ENCODE measurements around the gene PUS1. TPM values are rescaled to one million over a fixed set of nuclear protein-coding genes. Genes with fewer than 3 reads are reported as not detected.

Gene PUS1
- total and polyA plus RNA-seq, 8 donors: 11.3 to 30.1 (median 16.8) TPM

DNA sequence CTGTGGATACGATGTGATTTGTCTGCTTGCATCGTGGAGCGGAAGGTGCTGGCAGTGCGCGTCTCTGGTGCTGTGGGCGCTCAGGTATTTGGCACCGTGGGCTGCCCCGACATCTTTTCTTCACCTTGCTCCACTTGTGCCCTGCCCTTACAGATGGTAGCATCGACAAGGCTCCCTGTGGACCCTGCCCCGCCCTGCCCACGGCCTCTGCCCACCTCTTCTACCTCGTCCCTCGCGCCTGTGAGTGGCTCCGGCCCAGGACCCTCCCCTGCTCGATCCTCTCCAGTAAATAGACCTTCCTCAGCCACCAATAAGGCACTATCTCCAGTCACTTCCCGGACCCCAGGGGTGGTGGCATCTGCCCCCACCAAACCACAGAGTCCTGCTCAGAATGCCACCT is 57.3 kb downstream of the PUS1 start:
- Histone ChIP-seq H3K27ac (no peak overlapping the region), H3K4me3 (no peak overlapping the region), H3K27me3 (no peaks in the 10 kb centered on the region), H3K4me1 (peaks cover 0 to 19% of the 10 kb centered on the region in 2 donors), H3K9me3 (no peaks in the 10 kb centered on the region), H3K36me3 (peaks cover 0 to 100% of the 10 kb centered on the region in 2 donors)
- no peak for DNase-seq
- intact Hi-C loops (cut with DNase I): no loop called here
- ATAC-seq: no peak
- TF ChIP-seq, protein P1, sequence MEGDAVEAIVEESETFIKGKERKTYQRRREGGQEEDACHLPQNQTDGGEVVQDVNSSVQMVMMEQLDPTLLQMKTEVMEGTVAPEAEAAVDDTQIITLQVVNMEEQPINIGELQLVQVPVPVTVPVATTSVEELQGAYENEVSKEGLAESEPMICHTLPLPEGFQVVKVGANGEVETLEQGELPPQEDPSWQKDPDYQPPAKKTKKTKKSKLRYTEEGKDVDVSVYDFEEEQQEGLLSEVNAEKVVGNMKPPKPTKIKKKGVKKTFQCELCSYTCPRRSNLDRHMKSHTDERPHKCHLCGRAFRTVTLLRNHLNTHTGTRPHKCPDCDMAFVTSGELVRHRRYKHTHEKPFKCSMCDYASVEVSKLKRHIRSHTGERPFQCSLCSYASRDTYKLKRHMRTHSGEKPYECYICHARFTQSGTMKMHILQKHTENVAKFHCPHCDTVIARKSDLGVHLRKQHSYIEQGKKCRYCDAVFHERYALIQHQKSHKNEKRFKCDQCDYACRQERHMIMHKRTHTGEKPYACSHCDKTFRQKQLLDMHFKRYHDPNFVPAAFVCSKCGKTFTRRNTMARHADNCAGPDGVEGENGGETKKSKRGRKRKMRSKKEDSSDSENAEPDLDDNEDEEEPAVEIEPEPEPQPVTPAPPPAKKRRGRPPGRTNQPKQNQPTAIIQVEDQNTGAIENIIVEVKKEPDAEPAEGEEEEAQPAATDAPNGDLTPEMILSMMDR (IDR thresholded peaks at IDR 0.05): no peak

DNA sequence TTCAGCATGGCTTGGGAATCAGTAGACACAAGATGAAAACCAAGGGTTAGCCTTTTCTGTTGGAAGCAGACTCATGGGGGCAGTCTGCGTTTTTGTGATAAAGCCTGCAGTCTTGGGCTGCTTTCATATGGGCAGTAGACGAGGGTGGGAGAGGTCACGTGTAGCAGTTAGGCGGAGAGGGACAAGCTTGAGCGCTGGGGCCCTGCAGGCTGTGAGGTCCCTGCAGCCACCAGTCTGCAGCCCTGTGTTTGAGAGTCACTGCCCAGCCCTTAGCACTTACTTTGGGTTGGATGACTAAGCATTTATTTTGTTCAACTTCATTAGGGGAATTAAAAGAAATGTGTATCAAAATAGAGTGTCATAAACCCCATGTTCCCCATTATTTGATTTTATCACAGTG is 57.8 kb downstream of the PUS1 start:
- intact Hi-C loops (cut with DNase I): no loop called here
- Histone ChIP-seq H3K36me3 (peaks cover 0 to 100% of the 10 kb centered on the region in 2 donors), H3K27me3 (no peaks in the 10 kb centered on the region), H3K27ac (no peak overlapping the region), H3K4me1 (peaks cover 0 to 19% of the 10 kb centered on the region in 2 donors), H3K4me3 (no peak overlapping the region), H3K9me3 (no peaks in the 10 kb centered on the region)
- DNase-seq: no peak
- no peak for ATAC-seq
- TF ChIP-seq, protein P1 (IDR thresholded peaks at IDR 0.05): no peak

DNA sequence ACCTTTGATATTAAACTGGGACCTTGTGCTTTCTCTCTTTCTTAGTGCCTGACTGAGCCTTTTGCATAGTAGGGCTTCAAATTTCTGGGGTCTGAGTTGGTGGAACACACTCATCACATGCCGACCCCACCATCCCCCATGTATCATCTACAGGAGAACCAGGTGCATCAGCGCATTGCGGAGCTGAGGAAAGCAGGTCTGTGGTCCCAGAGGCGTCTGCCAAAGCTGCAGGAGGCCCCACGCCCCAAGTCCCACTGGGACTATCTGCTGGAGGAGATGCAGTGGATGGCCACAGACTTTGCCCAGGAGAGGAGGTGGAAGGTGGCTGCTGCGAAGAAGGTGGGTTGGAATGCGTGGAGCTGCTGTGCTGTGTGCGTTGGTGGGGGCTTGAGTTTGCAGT is 58.5 kb downstream of the PUS1 start:
- ATAC-seq (no peak), DNase-seq (no peak)
- intact Hi-C loops (cut with DNase I): no loop called here
- H3K36me3 ChIP-seq: peaks cover 0 to 100% of the 10 kb centered on the region in 2 donors
- no peak overlapping the region for H3K27ac ChIP-seq
- TF ChIP-seq, protein P1 (IDR thresholded peaks at IDR 0.05): no peak
- no peak overlapping the region for H3K4me3 ChIP-seq
- no peaks in the 10 kb centered on the region for H3K9me3 ChIP-seq
- no peaks in the 10 kb centered on the region for H3K27me3 ChIP-seq
- H3K4me1 ChIP-seq: peaks cover 0 to 19% of the 10 kb centered on the region in 2 donors

DNA sequence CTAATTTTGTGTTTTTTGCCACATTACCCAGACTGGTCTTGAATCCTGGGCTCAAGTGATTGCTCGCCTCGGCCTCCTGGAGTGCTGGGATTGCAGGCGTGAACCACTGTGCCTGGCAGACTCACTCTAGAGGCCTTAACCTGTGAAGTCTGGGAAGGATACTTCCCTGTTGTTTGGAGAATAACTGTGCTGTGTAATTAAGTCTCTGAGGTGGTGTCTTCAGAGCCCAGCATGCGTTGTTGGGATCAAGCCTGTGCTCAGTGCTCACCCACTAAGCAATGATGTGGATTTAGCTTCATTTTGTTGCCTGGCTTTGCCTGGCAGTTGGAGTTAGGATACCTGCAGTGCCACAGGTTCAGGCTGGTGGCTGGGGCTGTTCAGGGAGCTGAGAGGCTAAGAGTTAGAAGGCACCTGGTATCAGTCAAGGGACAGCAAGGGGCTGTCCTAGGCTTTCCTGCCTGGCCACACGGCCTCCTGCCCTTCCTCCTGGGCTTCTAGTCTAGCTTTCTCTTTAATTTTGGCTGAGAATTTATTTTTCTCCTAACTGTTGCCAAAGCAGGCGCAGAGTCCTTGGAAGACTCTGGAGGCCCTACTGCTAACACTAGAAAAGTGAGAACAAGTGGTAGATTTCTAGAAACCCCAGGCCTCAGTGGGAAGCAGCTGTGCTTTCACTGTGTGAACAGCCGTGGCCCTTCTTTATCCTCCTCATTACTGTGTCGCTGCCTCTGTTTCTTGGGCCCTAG is 59.1 kb downstream of the PUS1 start:
- peaks cover 0 to 100% of the 10 kb centered on the region in 2 donors for H3K36me3 ChIP-seq
- no peak overlapping the region for H3K27ac ChIP-seq
- H3K4me1 ChIP-seq: peaks cover 0 to 19% of the 10 kb centered on the region in 2 donors
- TF ChIP-seq, protein P1 (IDR thresholded peaks at IDR 0.05): no peak
- ATAC-seq (no peak), DNase-seq (no peak)
- no peaks in the 10 kb centered on the region for H3K27me3 ChIP-seq
- H3K9me3 ChIP-seq: no peaks in the 10 kb centered on the region
- intact Hi-C loops (cut with DNase I): no loop called here
- no peak overlapping the region for H3K4me3 ChIP-seq

DNA sequence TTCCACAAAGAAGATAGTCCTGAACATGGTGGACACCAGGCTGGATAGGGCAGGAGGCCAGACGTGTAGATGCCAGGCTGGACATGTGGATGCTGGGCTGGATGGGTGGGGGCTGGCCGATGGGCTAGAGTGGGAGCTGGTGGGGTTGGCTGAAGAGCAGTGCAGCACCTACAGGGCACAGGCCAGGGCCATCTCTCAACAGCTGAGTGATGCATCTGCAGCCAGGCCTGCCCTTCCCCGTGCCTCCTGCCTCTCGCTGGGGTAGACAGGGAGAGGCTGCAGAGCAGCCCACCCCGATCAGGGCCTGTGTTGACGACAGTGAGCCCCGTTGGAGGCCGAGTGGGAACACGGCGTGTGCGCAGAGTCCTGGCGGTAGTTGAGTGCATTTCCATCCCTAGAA is 59.9 kb downstream of the PUS1 start:
- no peak overlapping the region for H3K4me3 ChIP-seq
- no peak overlapping the region for H3K27ac ChIP-seq
- DNase-seq: no peak
- intact Hi-C loops (cut with DNase I): no loop called here
- ATAC-seq: no peak
- H3K36me3 ChIP-seq: peaks cover 0 to 100% of the 10 kb centered on the region in 2 donors
- H3K9me3 ChIP-seq: no peaks in the 10 kb centered on the region
- TF ChIP-seq, protein P1 (IDR thresholded peaks at IDR 0.05): no peak
- H3K27me3 ChIP-seq: no peaks in the 10 kb centered on the region
- H3K4me1 ChIP-seq: peaks cover 0 to 19% of the 10 kb centered on the region in 2 donors
